DMS114 treated with DMSO at 0.1 percent for 48 hours (cell line): ENCODE results near the gene HJURP.
"Not testable (repeated sequence)": the region's sequence is repeated elsewhere in the genome, so short reads cannot be mapped to it uniquely, and the experiment has no call there.

Experiments
- DNase-seq: peaks from one replicate; lab custom pipeline; 2025; ENCODE audit not compliant: unreplicated experiment; lab: John Stamatoyannopoulos, UW

Gene HJURP

GRCh38 chr2:233854241-233854981 lies at the start of gene HJURP:
Gene HJURP, minus strand, starts transcription at chr2:233854535. Its CDS starts 35 bp downstream, at chr2:233854500.
- peak; percentile 97 for DNase-seq

- no peak for DNase-seq
Measured at GRCh38 chr2:233901884-233902283, 47.5 kb upstream of the HJURP start.

GRCh38 chr2:233901367-233901766 lies 47.0 kb upstream of the HJURP start:
- DNase-seq = no peak

GRCh38 chr2:233896253-233896652 lies 41.9 kb upstream of the HJURP start:
- DNase-seq = not testable (repeated sequence)

- no peak for DNase-seq
Measured at GRCh38 chr2:233892793-233893192, 38.5 kb upstream of the HJURP start.

- no peak for DNase-seq
Measured at GRCh38 chr2:233882353-233882752, 28.0 kb upstream of the HJURP start.

- not testable (repeated sequence) for DNase-seq
Measured at GRCh38 chr2:233872125-233872524, 17.8 kb upstream of the HJURP start.

GRCh38 chr2:233871432-233871831 lies 17.1 kb upstream of the HJURP start:
- DNase-seq = no peak

- DNase-seq = no peak
Measured at GRCh38 chr2:233867993-233868532, 13.7 kb upstream of the HJURP start, which contains the start of gene MSL3B. Gene MSL3B, minus strand, starts transcription at chr2:233868386.

- no peak for DNase-seq
Measured at GRCh38 chr2:233866479-233866878, 12.1 kb upstream of the HJURP start.

- no peak for DNase-seq
Measured at GRCh38 chr2:233865838-233866237, 11.5 kb upstream of the HJURP start.

GRCh38 chr2:233862261-233862768 lies 8.0 kb upstream of the HJURP start:
- no peak for DNase-seq

GRCh38 chr2:233858331-233858730 lies 4.0 kb upstream of the HJURP start:
- no peak for DNase-seq

GRCh38 chr2:233857511-233858141 lies 3.3 kb upstream of the HJURP start:
- DNase-seq = no peak

- DNase-seq = no peak
Measured at GRCh38 chr2:233856184-233856583, 1.8 kb upstream of the HJURP start.

- no peak for DNase-seq
Measured at GRCh38 chr2:233855345-233855744, 1.0 kb upstream of the HJURP start.

GRCh38 chr2:233853883-233854240 lies 473 bp downstream of the HJURP start:
- no peak for DNase-seq

- no peak for DNase-seq
Measured at GRCh38 chr2:233853353-233853752, 982 bp downstream of the HJURP start.

- DNase-seq = no peak
Measured at GRCh38 chr2:233852056-233852455, 2.3 kb downstream of the HJURP start.

- DNase-seq = no peak
Measured at GRCh38 chr2:233851169-233851568, 3.2 kb downstream of the HJURP start.

GRCh38 chr2:233850745-233851144 lies 3.6 kb downstream of the HJURP start:
- no peak for DNase-seq

- DNase-seq = no peak
Measured at GRCh38 chr2:233849607-233850271, 4.6 kb downstream of the HJURP start.
